GM19099 (cell line): Measurements from ENCODE around the gene DNAJC22.

Experiments used
- POLR2A ChIP-seq: IDR thresholded peaks from 3 replicates; pipeline ENCODE4 v1.6.1; 2011; ENCODE audit warnings: low read depth; ENCODE audit not compliant: insufficient read length; ENCODE audit errors: extremely low read depth

Gene DNAJC22

DNA sequence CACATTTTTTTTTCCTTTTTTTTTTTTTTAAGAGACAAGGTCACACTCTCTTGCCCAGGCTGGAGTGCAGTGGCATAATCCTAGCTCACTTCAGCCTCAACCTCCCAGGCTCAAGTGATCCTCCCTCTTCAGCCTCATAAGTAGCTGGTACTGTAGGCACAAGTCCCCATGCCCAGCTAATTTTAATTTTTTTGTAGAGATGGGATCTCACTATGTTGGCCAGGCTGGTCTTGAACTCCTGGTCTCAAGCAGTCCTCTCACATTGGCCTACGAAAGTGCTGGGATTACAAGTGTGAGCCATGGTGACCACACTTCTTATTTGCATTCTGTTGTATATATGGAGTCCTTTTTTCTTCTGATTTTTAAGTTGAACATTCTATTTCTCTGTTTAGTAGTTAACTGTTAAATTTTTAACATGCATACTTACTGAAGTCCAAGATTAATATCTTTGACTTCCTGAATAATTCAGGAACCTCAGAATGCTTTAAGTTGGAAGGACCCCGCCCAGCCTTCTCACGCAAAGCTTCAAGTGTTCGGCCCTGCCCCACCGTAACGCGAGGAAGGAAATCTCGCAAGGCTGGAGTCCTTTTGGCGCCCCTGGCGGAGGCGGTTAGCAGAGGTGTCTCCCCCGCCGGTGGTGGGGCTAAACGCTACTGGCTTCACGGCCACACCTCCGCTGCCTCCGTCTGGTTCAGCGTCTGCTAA is 42.1 kb downstream of the DNAJC22 start:
- no peak for TF ChIP-seq POLR2A

DNA sequence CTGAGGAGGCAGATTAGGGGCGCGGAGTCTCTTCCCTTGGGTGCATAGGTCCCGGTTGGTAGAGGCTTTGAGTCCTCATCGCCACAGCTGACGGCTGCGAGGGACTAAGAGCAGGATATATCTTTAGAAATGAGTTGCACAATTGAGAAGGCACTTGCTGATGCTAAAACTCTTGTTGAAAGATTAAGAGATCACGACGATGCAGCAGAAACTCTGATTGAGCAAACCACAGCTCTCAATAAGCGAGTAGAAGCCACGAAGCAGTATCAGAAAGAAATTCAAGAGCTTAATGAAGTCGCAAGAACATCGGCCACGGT is 42.7 kb downstream of the DNAJC22 start:
- TF ChIP-seq POLR2A: no peak

DNA sequence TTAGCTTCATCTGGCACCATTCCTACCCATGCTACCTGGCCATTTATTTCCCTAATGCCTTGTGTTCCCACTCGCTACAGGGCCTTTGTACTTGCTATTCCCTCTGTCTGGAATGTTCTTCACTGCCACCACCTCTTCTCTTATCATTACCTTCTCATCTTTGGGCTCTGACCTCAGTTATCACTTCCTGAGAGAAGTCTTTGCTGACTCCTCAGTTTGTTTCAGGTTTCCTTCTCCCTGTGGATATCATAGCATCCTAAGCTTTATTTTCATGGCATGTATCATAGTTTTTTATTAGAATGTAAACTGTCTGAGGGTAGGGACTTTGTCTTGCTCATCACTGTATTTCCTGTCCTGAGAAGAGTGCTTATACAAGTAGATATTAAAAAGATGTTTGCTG is 50.3 kb downstream of the DNAJC22 start:
- TF ChIP-seq POLR2A: no peak

DNA sequence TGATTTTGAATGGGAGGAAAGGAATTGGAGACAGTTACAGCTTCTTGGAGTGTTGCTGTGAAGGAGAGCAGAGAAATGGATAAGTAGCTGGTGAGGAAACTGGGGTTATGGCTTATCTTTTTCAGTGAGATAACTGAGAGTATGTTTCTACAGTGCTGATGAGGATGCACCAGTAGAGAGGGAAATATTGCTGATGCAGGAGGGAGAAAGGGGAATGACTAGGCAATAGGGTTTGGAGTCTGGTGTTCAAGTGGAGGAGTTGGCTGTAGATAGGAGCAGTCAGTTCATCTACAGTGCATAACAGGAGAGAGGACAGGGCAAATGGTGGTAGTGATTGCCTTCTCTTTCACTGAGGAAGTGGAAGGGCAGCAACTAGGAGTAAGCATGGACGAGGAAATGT is 53.6 kb downstream of the DNAJC22 start:
- no peak for TF ChIP-seq POLR2A
